Lung (tissue), 12 donors: ENCODE data around the gene LDB3. TPM values are rescaled to one million over a fixed set of nuclear protein-coding genes. Genes with fewer than 3 reads are reported as not detected.

Experiments used
- ATAC-seq: fragments of 200-7000 bp; cut with Tn5 transposase; one replicate; pipeline ENCODE4 v1.9.1; 2020; ENCODE audit warnings: moderate number of reproducible peaks; ENCODE audit not compliant: insufficient read depth, low FRiP score
- DNase-seq, 3 donors: peaks; one replicate each; pipeline ENCODE4 v3.0.0-alpha.2; 2013 to 2017
- H3K27ac ChIP-seq, 2 donors: one replicate each; pipeline ENCODE4 v1.5.1; 2013; ENCODE audit warnings: mild to moderate bottlenecking in 2 of 2, moderate library complexity in 2 of 2, control low read depth in 1 of 2, inconsistent platforms in 1 of 2, low read depth in 1 of 2, low read length in 1 of 2
- H3K27me3 ChIP-seq, 3 donors: one replicate each; pipeline ENCODE4 v1.5.1; 2013; ENCODE audit warnings: low read length in 2 of 3; ENCODE audit not compliant: control insufficient read depth in 3 of 3, insufficient read depth in 3 of 3
- H3K36me3 ChIP-seq, 4 donors: one replicate each; pipeline ENCODE4 v1.5.1; 2013; ENCODE audit warnings: low read length in 4 of 4, mild to moderate bottlenecking in 1 of 4, moderate library complexity in 1 of 4; ENCODE audit not compliant: control insufficient read depth in 4 of 4, insufficient read depth in 4 of 4
- H3K4me1 ChIP-seq, 5 donors: one replicate each; pipeline ENCODE4 v1.5.1; 2013; ENCODE audit warnings: low read length in 5 of 5, mild to moderate bottlenecking in 2 of 5, moderate library complexity in 1 of 5; ENCODE audit not compliant: control insufficient read depth in 5 of 5, insufficient read depth in 5 of 5
- H3K4me3 ChIP-seq: one replicate; pipeline ENCODE4 v1.5.1; 2013; ENCODE audit warnings: mild to moderate bottlenecking, control low read depth, moderate library complexity
- H3K9ac ChIP-seq, 2 donors: one replicate each; pipeline ENCODE4 v1.5.1; 2013; ENCODE audit warnings: low read length in 2 of 2, control low read depth in 1 of 2; ENCODE audit not compliant: insufficient read depth in 1 of 2
- H3K9me3 ChIP-seq, 4 donors: one replicate each; pipeline ENCODE4 v1.5.1; 2013; ENCODE audit warnings: low read length in 3 of 4, mild to moderate bottlenecking in 1 of 4, moderate library complexity in 1 of 4; ENCODE audit not compliant: control insufficient read depth in 4 of 4, insufficient read depth in 3 of 4
- CTCF ChIP-seq: IDR thresholded peaks from 2 replicates; pipeline ENCODE4 v1.5.1; 2012; ENCODE audit warnings: mild to moderate bottlenecking; ENCODE audit errors: control extremely low read depth, extremely low read depth
- WGBS, 2 donors: extraction: QIAGEN DNeasy Blood & Tissue Kit; methylation state at CpG; one replicate each; pipeline ENCODE4 v1.1.7; 2013; 5-methylcytosine and 5-hydroxymethylcytosine counted together
- polyA plus RNA-seq, 2 donors: library from polyadenylated mRNA; stranded (reverse); fragments of 200-250 nt; gene quantifications; one replicate each; pipeline ENCODE4 v1.2.1, GENCODE V29; 2013
- total RNA-seq, 2 donors: library from RNA; depleted of rRNA in 1 of 2; stranded (reverse); fragments of >200 nt in 1 of 2; gene quantifications; one replicate each; pipeline ENCODE4 v1.2.1, GENCODE V29; 2014 to 2021
- donor health status: control.
- donor health status: control.
- donor health status: Bipolar disorder and iron deficiency.
- donor health status: healthy.
- donor health status: DM: yes; HTN: yes; CAD: no.

Gene LDB3
- total and polyA plus RNA-seq, 4 donors = 0.37 to 3.2 (median 1.5) TPM

DNA sequence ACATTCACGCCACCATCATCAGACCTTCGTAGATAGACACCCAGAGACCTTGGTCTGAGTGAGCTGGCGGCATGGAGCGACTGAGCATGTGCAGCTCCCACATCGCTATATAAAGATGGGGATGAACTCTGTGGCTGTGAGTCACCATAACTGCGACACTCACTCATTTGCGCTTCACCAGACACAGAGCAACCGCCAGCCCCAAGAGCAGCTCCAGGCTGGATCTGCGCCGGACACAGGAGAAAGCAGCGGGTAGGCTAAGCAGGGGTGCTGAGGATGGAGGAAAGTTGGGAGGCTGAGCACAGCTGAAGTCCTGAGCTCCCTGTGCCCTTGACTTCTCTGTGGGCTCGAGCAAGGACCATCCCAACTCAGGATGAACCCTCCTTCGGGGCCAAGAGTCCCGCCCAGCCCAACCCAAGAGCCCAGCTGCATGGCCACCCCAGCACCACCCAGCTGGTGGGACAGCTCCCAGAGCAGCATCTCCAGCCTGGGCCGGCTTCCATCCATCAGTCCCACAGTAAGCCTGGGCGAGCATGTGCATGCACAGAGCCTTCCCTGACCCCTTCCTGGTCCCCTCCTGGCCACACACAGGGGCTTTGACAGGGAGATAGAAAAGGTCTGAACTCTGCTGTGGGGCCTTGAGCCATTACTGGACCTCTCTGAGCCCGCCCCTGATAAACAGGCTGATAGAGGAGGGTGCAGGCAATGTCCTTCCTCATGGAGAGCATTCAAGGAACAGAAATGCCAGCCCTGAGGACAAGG lies 13.7 kb upstream of the LDB3 start, which contains the start of gene OPN4:
Gene OPN4 (plus strand): TSS at position 137 of the 762 bp plus-strand sequence. CDS start 237 bp downstream, at position 374.
- no peaks in the 10 kb centered on the region for H3K27me3 ChIP-seq
- H3K4me1 ChIP-seq = peaks cover 0 to 24% (median 8%) of the 10 kb centered on the region in 5 donors
- ATAC-seq (no peak), DNase-seq (peak in 1 of 3 donors; percentile 13)
- no peak within 1 kb of the TSS for H3K27ac ChIP-seq
- H3K9ac ChIP-seq = no peak within 1 kb of the TSS
- H3K9me3 ChIP-seq = no peaks in the 10 kb centered on the region
- WGBS, 2 donors = 87 to 96% methylated on average over 17 of the region's 17 CpGs
- no peak within 1 kb of the TSS for H3K4me3 ChIP-seq
- no peaks in the 10 kb centered on the region for H3K36me3 ChIP-seq
- no peak for TF ChIP-seq CTCF

GRCh38 chr10:86655173-86655540 lies 13.2 kb upstream of the LDB3 start:
- TF ChIP-seq CTCF = no peak
- H3K9me3 ChIP-seq = no peaks in the 10 kb centered on the region
- no peak overlapping the region for H3K27ac ChIP-seq
- peak in 1 of 3 donors; percentile 8 for DNase-seq
- no peak overlapping the region for H3K9ac ChIP-seq
- no peaks in the 10 kb centered on the region for H3K27me3 ChIP-seq
- no peak overlapping the region for H3K4me3 ChIP-seq
- WGBS, 2 donors = 91 to 93% methylated on average over 4 of the region's 4 CpGs
- no peaks in the 10 kb centered on the region for H3K36me3 ChIP-seq
- ATAC-seq = no peak
- H3K4me1 ChIP-seq = peaks cover 0 to 18% (median 8%) of the 10 kb centered on the region in 5 donors

DNA sequence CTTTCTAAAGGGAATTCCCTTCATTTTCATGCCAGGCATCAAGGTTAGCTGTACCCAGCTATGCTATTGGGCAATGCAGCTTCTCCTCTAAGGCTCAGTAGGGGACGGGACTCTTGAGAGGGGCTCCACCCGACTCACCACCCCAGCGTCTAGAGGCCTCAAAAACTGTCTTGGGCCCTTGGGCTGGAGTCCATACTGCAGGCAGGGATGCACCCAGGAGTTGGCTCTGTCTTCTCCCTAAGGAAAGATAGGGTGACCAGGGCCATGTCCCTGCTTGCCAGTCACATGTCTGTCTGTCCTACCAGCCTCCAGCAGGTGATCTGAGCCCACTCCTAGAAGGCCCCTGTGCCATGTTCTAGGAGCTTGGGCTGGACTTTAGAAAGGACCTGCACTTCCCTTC lies 12.7 kb upstream of the LDB3 start:
- H3K4me1 ChIP-seq = peaks cover 0 to 17% (median 8%) of the 10 kb centered on the region in 5 donors
- DNase-seq = no peak
- 85 to 90% methylated on average over 3 of the region's 3 CpGs for WGBS, 2 donors
- no peak overlapping the region for H3K4me3 ChIP-seq
- no peaks in the 10 kb centered on the region for H3K36me3 ChIP-seq
- H3K9me3 ChIP-seq = no peaks in the 10 kb centered on the region
- no peak overlapping the region for H3K9ac ChIP-seq
- H3K27ac ChIP-seq = no peak overlapping the region
- H3K27me3 ChIP-seq = no peaks in the 10 kb centered on the region
- no peak for ATAC-seq
- TF ChIP-seq CTCF = no peak
